Spleen (tissue), 11 donors: ENCODE measurements around the gene KIF18B. TPM values are rescaled to one million over a fixed set of nuclear protein-coding genes. Genes with fewer than 3 reads are reported as not detected.

ENCODE experiments used
- DNase-seq: peaks from one replicate; pipeline ENCODE4 v3.0.0-alpha.2; 2020
- H3K27ac ChIP-seq, 8 donors: fragments of 200-600 bp; sonication (generic) in 7 of 8; 1 replicate in 4 of 8; 2 replicates in 4 of 8; pipeline versions ENCODE4 v1.5.0 to v1.8.0; 2016 to 2021; ENCODE audit warnings: inconsistent platforms in 4 of 8, mild to moderate bottlenecking in 4 of 8, moderate library complexity in 1 of 8
- H3K27me3 ChIP-seq, 7 donors: fragments of 200-600 bp; sonication (generic) in 6 of 7; replicated peaks in 1 of 7; 1 replicate in 4 of 7; 2 replicates in 3 of 7; pipeline versions ENCODE4 v1.5.0 to v1.8.0; 2016 to 2021; ENCODE audit warnings: inconsistent platforms in 3 of 7, mild to moderate bottlenecking in 1 of 7
- H3K36me3 ChIP-seq, 6 donors: fragments of 200-600 bp; sonication (generic) in 5 of 6; 1 replicate in 4 of 6; 2 replicates in 2 of 6; pipeline versions ENCODE4 v1.5.0 to v1.8.0; 2016 to 2021; ENCODE audit warnings: inconsistent platforms in 2 of 6
- H3K4me1 ChIP-seq, 6 donors: fragments of 200-600 bp; sonication (generic) in 5 of 6; 1 replicate in 3 of 6; 2 replicates in 3 of 6; pipeline versions ENCODE4 v1.5.0 to v1.8.0; 2016 to 2021; ENCODE audit warnings: inconsistent platforms in 3 of 6
- H3K4me3 ChIP-seq, 8 donors: fragments of 200-600 bp; sonication (generic) in 7 of 8; 1 replicate in 4 of 8; 2 replicates in 4 of 8; pipeline versions ENCODE4 v1.5.0 to v1.8.0; 2016 to 2021; ENCODE audit warnings: inconsistent platforms in 4 of 8, mild to moderate bottlenecking in 4 of 8, moderate library complexity in 2 of 8
- H3K9me3 ChIP-seq, 8 donors: fragments of 200-600 bp; sonication (generic) in 7 of 8; 1 replicate in 4 of 8; 2 replicates in 4 of 8; pipeline versions ENCODE4 v1.5.0 to v1.8.0; 2016 to 2021; ENCODE audit warnings: inconsistent platforms in 4 of 8
- POLR2A ChIP-seq, 3 donors: fragments of 450-650 bp; IDR thresholded peaks; one replicate each; pipeline ENCODE4 v1.5.1; 2017; ENCODE audit warnings: antibody characterized with exemption in 3 of 3, mild to moderate bottlenecking in 1 of 3
- POLR2AphosphoS5 ChIP-seq, 3 donors: sonication (generic); formaldehyde crosslinking; IDR thresholded peaks; one replicate each; pipeline ENCODE4 v1.5.1; 2017; ENCODE audit warnings: antibody characterized with exemption in 3 of 3
- WGBS, 5 donors: extraction: QIAGEN DNeasy Blood & Tissue Kit in 3 of 5; methylation state at CpG; one replicate each; pipeline versions ENCODE4 v1.1.5 to v1.1.7; 2013 to 2018; 5-methylcytosine and 5-hydroxymethylcytosine counted together
- intact Hi-C: fragments of 100-400 bp; cut with DNase I; formaldehyde crosslinking; loops from one replicate; pipeline ENCODE4 v1.15.0; 2023; ENCODE audit warnings: low total_unique reads
- polyA plus RNA-seq, 3 donors: library from polyadenylated mRNA; stranded (reverse); fragments of 200-250 nt; gene quantifications; one replicate each; pipeline ENCODE4 v1.2.1, GENCODE V29; 2013
- total RNA-seq, 7 donors: library from RNA; depleted of rRNA in 3 of 7; stranded (reverse); fragments of >200 nt in 3 of 7; fragmentation: NEBNext Ultra II Directional in 4 of 7; extraction: Animal tissue kit (Norgen Biotek cat#: 25700) in 4 of 7; gene quantifications; one replicate each; pipeline versions ENCODE4 v1.1.0 to v1.2.1, GENCODE V29; 2016 to 2021
- TF ChIP-seq, protein P1 (sequence below), 11 experiments: fragments of 200-600 bp in 7 of 11; fragments of 450-650 bp in 4 of 11; sonication (generic) in 4 of 11; IDR thresholded peaks in 8 of 11; conservative IDR thresholded peaks in 3 of 11; 1 replicate in 7 of 11; 2 replicates in 4 of 11; pipeline versions ENCODE4 v1.4.0 to v1.8.0; 2016 to 2021; ENCODE audit warnings: antibody characterized with exemption in 11 of 11, inconsistent platforms in 4 of 11, mild to moderate bottlenecking in 1 of 11
- donor health status: healthy with polysubstance abuse.
- donor health status: DM: no; HTN: no; CAD: no; lungs with moderate emphysema.
- donor health status: DM: no; HTN: no; CAD: no.
- donor health status: Bipolar disorder and iron deficiency.
- donor health status: healthy.
- donor health status: DM: no; HTN: no; CAD: no.
- donor health status: DM: yes; HTN: yes; CAD: no.

Gene KIF18B
- total and polyA plus RNA-seq, 10 donors = 0.26 to 5.8 (median 1.9) TPM

DNA sequence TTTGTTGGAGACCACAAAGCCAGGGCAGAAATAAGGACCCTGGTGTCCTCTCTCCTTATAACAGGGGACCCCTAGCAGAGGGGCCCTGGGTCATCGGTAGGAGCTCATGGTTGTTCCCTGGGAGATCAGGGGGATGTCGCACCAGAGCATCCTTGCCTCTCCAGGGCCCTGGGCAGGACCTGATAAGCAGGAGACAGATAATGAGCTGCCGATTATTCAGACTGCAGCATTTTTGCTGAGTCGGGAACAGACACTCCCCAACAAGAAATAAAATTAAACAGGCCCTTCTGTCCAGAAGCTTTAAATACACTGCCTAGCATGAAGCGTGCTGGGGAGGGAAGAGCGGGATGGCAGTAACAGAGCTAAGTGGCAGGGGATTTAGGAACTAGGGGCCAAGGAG, 16.9 kb downstream of the KIF18B start:
- H3K4me1 ChIP-seq = no peaks in the 10 kb centered on the region
- H3K36me3 ChIP-seq = peaks cover 0 to 100% (median 0%) of the 10 kb centered on the region in 6 donors
- intact Hi-C loops = no loop called here
- no peaks in the 10 kb centered on the region for H3K9me3 ChIP-seq
- peak; percentile 34 for DNase-seq
- no peak overlapping the region for H3K27ac ChIP-seq
- no peak overlapping the region for H3K4me3 ChIP-seq
- 89 to 94% (median 92%) methylated on average over 6 of the region's 6 CpGs for WGBS, 5 donors
- no peaks in the 10 kb centered on the region for H3K27me3 ChIP-seq
- TF ChIP-seq POLR2A (IDR thresholded peaks at IDR 0.05) (no peak), POLR2AphosphoS5 (IDR thresholded peaks at IDR 0.05) (no peak)
- TF ChIP-seq, protein P1, sequence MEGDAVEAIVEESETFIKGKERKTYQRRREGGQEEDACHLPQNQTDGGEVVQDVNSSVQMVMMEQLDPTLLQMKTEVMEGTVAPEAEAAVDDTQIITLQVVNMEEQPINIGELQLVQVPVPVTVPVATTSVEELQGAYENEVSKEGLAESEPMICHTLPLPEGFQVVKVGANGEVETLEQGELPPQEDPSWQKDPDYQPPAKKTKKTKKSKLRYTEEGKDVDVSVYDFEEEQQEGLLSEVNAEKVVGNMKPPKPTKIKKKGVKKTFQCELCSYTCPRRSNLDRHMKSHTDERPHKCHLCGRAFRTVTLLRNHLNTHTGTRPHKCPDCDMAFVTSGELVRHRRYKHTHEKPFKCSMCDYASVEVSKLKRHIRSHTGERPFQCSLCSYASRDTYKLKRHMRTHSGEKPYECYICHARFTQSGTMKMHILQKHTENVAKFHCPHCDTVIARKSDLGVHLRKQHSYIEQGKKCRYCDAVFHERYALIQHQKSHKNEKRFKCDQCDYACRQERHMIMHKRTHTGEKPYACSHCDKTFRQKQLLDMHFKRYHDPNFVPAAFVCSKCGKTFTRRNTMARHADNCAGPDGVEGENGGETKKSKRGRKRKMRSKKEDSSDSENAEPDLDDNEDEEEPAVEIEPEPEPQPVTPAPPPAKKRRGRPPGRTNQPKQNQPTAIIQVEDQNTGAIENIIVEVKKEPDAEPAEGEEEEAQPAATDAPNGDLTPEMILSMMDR (IDR thresholded peaks at IDR 0.05 in 8 of 11, conservative IDR thresholded peaks at IDR 0.05 in 3 of 11) = no peak

DNA sequence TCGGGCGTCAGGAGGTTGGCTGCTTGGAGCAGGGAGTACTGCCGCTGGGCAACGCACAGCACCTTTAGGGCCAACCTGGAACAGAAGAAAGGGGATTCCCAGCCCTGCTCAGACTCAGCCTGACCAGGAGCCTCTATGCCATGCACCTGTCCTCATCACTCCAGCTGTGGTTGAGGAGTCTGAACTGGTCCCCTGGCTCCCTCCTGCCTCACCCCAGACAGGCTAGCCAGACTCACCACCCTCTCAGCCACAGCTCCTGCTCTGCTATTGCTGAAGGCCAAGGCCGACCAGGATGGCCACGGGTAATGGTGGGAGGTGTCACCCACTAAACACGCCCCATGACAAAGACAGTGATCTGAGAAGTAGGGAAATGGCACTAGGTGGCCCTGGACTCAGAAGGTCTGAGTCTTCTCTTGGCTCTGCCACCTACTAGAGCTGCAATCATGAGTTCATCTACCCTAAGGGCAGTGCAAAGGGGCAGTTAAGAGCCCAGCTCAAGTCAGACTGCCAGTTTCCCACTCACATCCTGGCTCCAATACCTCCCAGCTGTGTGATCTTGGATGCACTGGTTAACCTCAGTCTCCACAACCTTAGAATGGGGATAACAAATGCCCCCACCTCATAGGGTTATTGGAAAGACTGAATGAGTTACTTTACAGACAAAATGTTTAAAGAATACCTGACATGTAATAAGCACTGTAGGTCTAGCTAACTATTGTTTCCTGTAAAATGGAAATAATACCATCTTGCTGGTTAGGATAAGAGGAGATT, 18.4 kb downstream of the KIF18B start:
- peaks cover 0 to 89% (median 0%) of the 10 kb centered on the region in 6 donors for H3K36me3 ChIP-seq
- intact Hi-C loops = no loop called here
- no peaks in the 10 kb centered on the region for H3K4me1 ChIP-seq
- no peak for TF ChIP-seq POLR2A (IDR thresholded peaks at IDR 0.05)
- no peak for TF ChIP-seq POLR2AphosphoS5 (IDR thresholded peaks at IDR 0.05)
- TF ChIP-seq, protein P1 (IDR thresholded peaks at IDR 0.05 in 8 of 11, conservative IDR thresholded peaks at IDR 0.05 in 3 of 11) = no peak
- H3K9me3 ChIP-seq = no peaks in the 10 kb centered on the region
- peak; percentile 30 for DNase-seq
- H3K27ac ChIP-seq = no peak overlapping the region
- WGBS, 5 donors = 90 to 99% (median 90%) methylated on average over 4 to 7 of the region's 7 CpGs
- H3K4me3 ChIP-seq = no peak overlapping the region
- no peaks in the 10 kb centered on the region for H3K27me3 ChIP-seq

DNA sequence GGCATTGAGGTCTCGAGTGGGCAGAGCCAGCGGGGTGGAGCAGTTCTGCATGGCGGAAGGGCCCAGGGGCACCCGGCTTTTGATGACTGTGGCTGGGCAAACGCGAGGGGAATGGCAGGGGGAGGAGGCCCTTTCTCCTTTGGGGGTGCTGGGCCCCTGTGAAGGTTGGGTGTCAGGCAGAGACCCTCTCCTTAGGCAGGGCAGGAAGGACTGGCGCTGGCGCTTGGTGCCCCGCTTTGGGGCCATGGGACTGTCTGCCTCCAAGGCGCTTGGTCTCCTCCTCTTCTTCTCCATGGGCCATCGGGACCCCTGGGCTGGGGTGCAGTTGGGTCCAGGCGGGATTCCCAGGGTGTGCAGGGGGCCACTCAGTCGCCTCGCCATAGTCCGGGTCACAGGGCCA, 19.4 kb downstream of the KIF18B start:
- intact Hi-C loops = no loop called here
- Histone ChIP-seq H3K27ac (no peak overlapping the region), H3K4me1 (no peaks in the 10 kb centered on the region), H3K27me3 (peaks cover 0 to 5% (median 0%) of the 10 kb centered on the region in 7 donors), H3K36me3 (peaks cover 0 to 79% (median 0%) of the 10 kb centered on the region in 6 donors), H3K9me3 (no peaks in the 10 kb centered on the region), H3K4me3 (no peak overlapping the region)
- DNase-seq = peak; percentile 39
- TF ChIP-seq, protein P1 (IDR thresholded peaks at IDR 0.05 in 8 of 11, conservative IDR thresholded peaks at IDR 0.05 in 3 of 11) = no peak
- TF ChIP-seq POLR2AphosphoS5 (IDR thresholded peaks at IDR 0.05) (no peak), POLR2A (IDR thresholded peaks at IDR 0.05) (no peak)
- 95 to 97% (median 97%) methylated on average over 6 to 15 of the region's 15 CpGs for WGBS, 5 donors

DNA sequence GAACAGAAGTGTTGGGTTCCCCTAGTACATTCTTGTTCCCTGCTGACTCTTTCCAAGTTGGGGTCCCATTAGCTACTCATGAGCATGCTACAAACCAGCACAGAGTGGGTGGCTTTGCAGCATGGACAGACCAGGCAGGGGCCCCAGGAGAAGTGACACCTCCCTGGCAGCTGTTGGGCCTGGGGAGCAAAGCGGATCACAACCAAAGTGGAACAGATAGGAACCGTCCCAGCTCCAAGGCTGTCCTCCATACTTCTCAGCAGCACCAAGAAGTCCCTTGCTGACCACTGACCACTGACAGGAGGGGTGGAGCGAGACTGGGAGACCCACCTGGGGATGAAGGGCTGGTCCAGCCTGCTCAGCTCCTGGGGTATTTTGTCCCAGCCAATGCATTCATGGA, 19.9 kb downstream of the KIF18B start:
- no peak overlapping the region for H3K27ac ChIP-seq
- H3K27me3 ChIP-seq = peaks cover 0 to 7% (median 0%) of the 10 kb centered on the region in 7 donors
- peaks cover 0 to 74% (median 0%) of the 10 kb centered on the region in 6 donors for H3K36me3 ChIP-seq
- H3K4me1 ChIP-seq = no peaks in the 10 kb centered on the region
- H3K9me3 ChIP-seq = no peaks in the 10 kb centered on the region
- no peak overlapping the region for H3K4me3 ChIP-seq
- WGBS, 5 donors = 90 to 98% (median 96%) methylated on average over 3 of the region's 3 CpGs
- peak; percentile 23 for DNase-seq
- TF ChIP-seq, protein P1 (IDR thresholded peaks at IDR 0.05 in 8 of 11, conservative IDR thresholded peaks at IDR 0.05 in 3 of 11) = no peak
- TF ChIP-seq POLR2A (IDR thresholded peaks at IDR 0.05) (no peak), POLR2AphosphoS5 (IDR thresholded peaks at IDR 0.05) (no peak)
- intact Hi-C loops = no loop called here
